ENCODE measurements around the gene PTDSS2. TPM values are rescaled to one million over a fixed set of nuclear protein-coding genes. Genes with fewer than 3 reads are reported as not detected.

Gene PTDSS2
- total and polyA plus RNA-seq, 10 donors, result 11.0 to 40.7 (median 25.7) TPM

- H3K27me3 ChIP-seq (replicated peaks in 1 of 7), result no peaks in the 10 kb centered on the region
- no peak for TF ChIP-seq POLR2AphosphoS5 (IDR thresholded peaks at IDR 0.05)
- no peak for TF ChIP-seq CTCF (IDR thresholded peaks at IDR 0.05 in 8 of 11, conservative IDR thresholded peaks at IDR 0.05 in 3 of 11)
- TF ChIP-seq POLR2A (IDR thresholded peaks at IDR 0.05), result no peak
- DNase-seq, result no peak
- H3K4me3 ChIP-seq, result no peak overlapping the region
- intact Hi-C loops (cut with DNase I; ENCODE audit: low total_unique reads), result no loop called here
- peaks cover 22 to 59% (median 40%) of the 10 kb centered on the region in 6 donors for H3K4me1 ChIP-seq
- WGBS, 5 donors, result 82 to 90% (median 87%) methylated on average over 23 of the region's 23 CpGs
- peak overlapping the region in 1 of 8 donors; percentile 27 for H3K27ac ChIP-seq
- H3K9me3 ChIP-seq, result no peaks in the 10 kb centered on the region
- peaks cover 0 to 47% (median 19%) of the 10 kb centered on the region in 6 donors for H3K36me3 ChIP-seq
These were observed 5.6 kb downstream of the PTDSS2 start for GRCh38 chr11:455566-456147.

GRCh38 chr11:456533-456932, 6.5 kb downstream of the PTDSS2 start:
- peak; percentile 61 for DNase-seq
- Histone ChIP-seq H3K4me3 (no peak overlapping the region), H3K27me3 (replicated peaks in 1 of 7) (no peaks in the 10 kb centered on the region), H3K36me3 (peaks cover 0 to 56% (median 21%) of the 10 kb centered on the region in 6 donors), H3K27ac (peak overlapping the region in 3 of 8 donors; percentile 41 to 53 (median 51)), H3K4me1 (peaks cover 17 to 50% (median 32%) of the 10 kb centered on the region in 6 donors), H3K9me3 (no peaks in the 10 kb centered on the region)
- TF ChIP-seq POLR2AphosphoS5 (IDR thresholded peaks at IDR 0.05) (no peak), CTCF (IDR thresholded peaks at IDR 0.05 in 8 of 11, conservative IDR thresholded peaks at IDR 0.05 in 3 of 11) (no peak), POLR2A (IDR thresholded peaks at IDR 0.05) (no peak)
- intact Hi-C loops (cut with DNase I; ENCODE audit: low total_unique reads), result no loop called here
- WGBS, 5 donors, result 26 to 48% (median 34%) methylated on average over 7 of the region's 7 CpGs

GRCh38 chr11:457111-457760, 7.2 kb downstream of the PTDSS2 start:
- Histone ChIP-seq H3K27me3 (replicated peaks in 1 of 7) (no peaks in the 10 kb centered on the region), H3K9me3 (no peaks in the 10 kb centered on the region), H3K4me3 (no peak overlapping the region), H3K4me1 (peaks cover 9 to 43% (median 26%) of the 10 kb centered on the region in 6 donors), H3K27ac (peak overlapping the region in 2 of 8 donors; percentile 51 to 53), H3K36me3 (peaks cover 0 to 61% (median 21%) of the 10 kb centered on the region in 6 donors)
- peak; percentile 71 for DNase-seq
- intact Hi-C loops (cut with DNase I; ENCODE audit: low total_unique reads), result no loop called here
- WGBS, 5 donors, result 42 to 55% (median 46%) methylated on average over 23 of the region's 23 CpGs
- peak in 2 of 3 donors; percentile 4 to 13 for TF ChIP-seq POLR2AphosphoS5 (IDR thresholded peaks at IDR 0.05)
- no peak for TF ChIP-seq CTCF (IDR thresholded peaks at IDR 0.05 in 8 of 11, conservative IDR thresholded peaks at IDR 0.05 in 3 of 11)

- WGBS, 5 donors, result 92 to 94% (median 94%) methylated on average over 16 to 24 of the region's 24 CpGs
- Histone ChIP-seq H3K27ac (no peak overlapping the region), H3K4me1 (peaks cover 8 to 33% (median 22%) of the 10 kb centered on the region in 6 donors), H3K9me3 (no peaks in the 10 kb centered on the region), H3K27me3 (replicated peaks in 1 of 7) (no peaks in the 10 kb centered on the region), H3K36me3 (peaks cover 0 to 52% (median 8%) of the 10 kb centered on the region in 6 donors), H3K4me3 (no peak overlapping the region)
- TF ChIP-seq CTCF (IDR thresholded peaks at IDR 0.05 in 8 of 11, conservative IDR thresholded peaks at IDR 0.05 in 3 of 11), result no peak
- no peak for TF ChIP-seq POLR2A (IDR thresholded peaks at IDR 0.05)
- no peak for TF ChIP-seq POLR2AphosphoS5 (IDR thresholded peaks at IDR 0.05)
- no peak for DNase-seq
- intact Hi-C loops (cut with DNase I; ENCODE audit: low total_unique reads), result no loop called here
These were observed 9.6 kb downstream of the PTDSS2 start for GRCh38 chr11:459511-460220.
